Fibroblast of pulmonary artery (primary cell): ENCODE measurements around the gene GRK3.

Experiments
- DNase-seq: peaks from one replicate; pipeline ENCODE4 v3.0.0-alpha.2; 2010; ENCODE audit warnings: low read depth
- H3K4me3 ChIP-seq: replicated peaks from 2 replicates; pipeline ENCODE4 v1.5.1; 2011; ENCODE audit warnings: low read depth, mild to moderate bottlenecking, control low read depth, low read length, moderate library complexity
- TF ChIP-seq, protein P1 (sequence below): IDR thresholded peaks from 2 replicates; pipeline ENCODE4 v1.5.1; 2011; ENCODE audit warnings: mild to moderate bottlenecking, control low read depth, low read length, inconsistent platforms; ENCODE audit errors: missing control alignments

GRK3 gene

DNA sequence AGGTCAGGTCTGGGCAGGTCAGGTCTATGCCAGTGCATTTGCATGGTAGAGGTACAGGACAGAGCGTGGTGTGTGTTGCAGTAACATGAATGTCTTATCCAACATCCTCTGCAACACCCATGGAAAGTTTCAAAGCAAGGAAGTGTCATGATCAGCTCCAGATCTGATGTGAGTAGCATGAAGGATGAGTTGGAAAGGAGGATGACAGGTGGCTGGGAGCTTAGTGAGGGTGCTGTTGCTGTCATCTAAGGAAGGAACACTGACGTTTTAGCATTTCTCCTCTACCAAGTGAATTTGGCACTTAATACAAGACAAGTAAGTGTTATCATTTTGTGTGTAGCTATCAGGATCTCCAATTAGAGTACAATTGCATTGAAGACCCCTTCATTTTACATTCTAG lies 65.1 kb downstream of the GRK3 start:
- no peak for DNase-seq
- TF ChIP-seq, protein P1, sequence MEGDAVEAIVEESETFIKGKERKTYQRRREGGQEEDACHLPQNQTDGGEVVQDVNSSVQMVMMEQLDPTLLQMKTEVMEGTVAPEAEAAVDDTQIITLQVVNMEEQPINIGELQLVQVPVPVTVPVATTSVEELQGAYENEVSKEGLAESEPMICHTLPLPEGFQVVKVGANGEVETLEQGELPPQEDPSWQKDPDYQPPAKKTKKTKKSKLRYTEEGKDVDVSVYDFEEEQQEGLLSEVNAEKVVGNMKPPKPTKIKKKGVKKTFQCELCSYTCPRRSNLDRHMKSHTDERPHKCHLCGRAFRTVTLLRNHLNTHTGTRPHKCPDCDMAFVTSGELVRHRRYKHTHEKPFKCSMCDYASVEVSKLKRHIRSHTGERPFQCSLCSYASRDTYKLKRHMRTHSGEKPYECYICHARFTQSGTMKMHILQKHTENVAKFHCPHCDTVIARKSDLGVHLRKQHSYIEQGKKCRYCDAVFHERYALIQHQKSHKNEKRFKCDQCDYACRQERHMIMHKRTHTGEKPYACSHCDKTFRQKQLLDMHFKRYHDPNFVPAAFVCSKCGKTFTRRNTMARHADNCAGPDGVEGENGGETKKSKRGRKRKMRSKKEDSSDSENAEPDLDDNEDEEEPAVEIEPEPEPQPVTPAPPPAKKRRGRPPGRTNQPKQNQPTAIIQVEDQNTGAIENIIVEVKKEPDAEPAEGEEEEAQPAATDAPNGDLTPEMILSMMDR: no peak
- no peak overlapping the region for H3K4me3 ChIP-seq

DNA sequence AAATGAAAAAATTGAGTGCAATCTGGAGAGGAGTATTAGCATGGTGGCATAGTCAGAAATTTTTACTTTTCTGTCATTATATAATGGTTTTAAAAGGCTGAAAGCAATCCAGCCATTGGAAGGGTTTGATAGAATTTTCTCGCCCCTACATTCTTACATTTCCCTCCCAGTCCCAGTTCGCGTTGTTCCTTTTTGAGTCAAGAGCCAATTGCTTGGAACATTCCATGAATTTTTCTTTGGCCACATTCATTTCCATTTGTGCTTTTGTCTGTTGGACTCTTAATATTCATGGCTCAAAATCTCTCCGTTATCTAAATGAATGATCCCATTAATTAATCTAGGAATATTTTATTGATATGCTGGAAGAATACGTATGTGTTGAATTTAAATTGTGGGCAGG lies 66.0 kb downstream of the GRK3 start:
- DNase-seq: peak; percentile 21
- no peak overlapping the region for H3K4me3 ChIP-seq
- TF ChIP-seq, protein P1: no peak

DNA sequence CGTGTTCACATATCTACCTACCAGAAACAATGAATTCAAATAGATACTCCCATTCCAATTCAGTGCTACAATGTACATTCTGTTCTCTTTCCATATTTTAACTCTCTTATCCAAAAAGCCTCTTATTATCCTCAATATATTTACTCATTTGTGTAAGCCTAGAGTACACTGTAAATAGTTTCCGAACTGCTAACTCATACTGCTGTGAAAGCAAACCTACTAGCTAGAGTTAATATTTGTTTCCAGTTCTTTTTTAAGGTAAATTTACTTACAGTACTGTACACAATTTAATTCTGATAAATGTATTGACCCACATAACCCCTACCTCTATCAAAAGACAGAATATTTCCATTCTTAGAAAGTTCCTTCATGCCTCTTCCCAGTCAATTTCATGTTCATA lies 71.8 kb downstream of the GRK3 start:
- TF ChIP-seq, protein P1: no peak
- no peak for DNase-seq
- no peak overlapping the region for H3K4me3 ChIP-seq

DNA sequence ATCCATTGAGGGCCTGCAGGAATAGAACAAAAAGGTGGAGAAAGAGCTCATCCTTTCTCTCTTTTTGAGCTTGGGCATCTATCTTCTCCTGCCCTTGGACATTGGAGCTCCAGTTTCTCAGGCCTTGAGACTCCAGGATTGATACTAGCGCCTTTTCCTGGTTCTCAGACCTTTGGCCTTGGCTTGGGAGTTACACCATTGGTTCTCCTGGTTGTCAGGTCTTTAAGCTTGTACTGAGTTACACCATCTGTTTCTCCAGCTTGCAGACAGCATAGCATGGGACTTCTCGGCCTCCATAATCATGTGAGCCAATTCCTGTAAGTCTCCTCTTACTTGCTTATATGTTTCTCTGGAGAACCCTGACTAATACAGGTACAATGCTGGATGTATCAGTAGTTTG lies 72.6 kb downstream of the GRK3 start:
- peak; percentile 18 for DNase-seq
- TF ChIP-seq, protein P1: no peak
- no peak overlapping the region for H3K4me3 ChIP-seq

DNA sequence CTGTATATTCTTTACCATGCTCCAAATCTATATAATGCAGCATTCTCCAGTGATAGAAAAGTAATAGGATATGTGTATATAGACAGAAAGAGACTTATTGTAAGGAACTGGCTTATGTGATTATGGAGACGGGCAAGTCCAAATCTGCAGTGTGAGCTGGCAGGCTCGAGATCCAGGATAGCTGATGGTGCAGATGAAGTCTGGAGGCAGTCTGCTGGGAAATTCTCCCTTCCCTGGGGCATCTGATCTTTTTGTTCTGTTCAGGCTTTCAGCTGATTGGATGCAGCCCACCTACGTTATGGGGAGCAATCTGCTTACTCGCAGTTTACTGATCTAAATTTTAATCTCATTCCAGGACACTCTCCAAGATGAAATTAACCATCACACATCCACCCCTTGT lies 73.2 kb downstream of the GRK3 start:
- H3K4me3 ChIP-seq: no peak overlapping the region
- DNase-seq: no peak
- TF ChIP-seq, protein P1: no peak

DNA sequence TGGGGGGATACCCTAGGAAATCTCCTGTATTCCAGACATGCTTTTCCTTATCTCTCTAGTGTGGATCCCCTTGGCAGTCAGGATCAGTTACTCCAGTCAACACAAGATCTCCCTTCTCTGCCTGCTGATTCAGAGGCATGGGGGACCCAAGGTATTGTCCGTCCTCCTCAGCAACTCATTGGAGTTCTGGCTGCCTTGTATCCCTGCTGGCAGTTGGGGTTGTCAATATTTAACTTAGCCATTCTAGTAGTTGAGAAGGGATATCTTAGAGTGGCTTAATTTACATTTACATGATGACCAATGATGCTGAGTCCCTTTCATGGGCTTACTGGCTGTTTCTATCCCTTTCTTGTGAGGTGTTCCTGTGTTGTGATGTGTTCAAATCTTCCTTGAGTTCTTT lies 74.2 kb downstream of the GRK3 start:
- no peak for DNase-seq
- no peak overlapping the region for H3K4me3 ChIP-seq
- TF ChIP-seq, protein P1: no peak

DNA sequence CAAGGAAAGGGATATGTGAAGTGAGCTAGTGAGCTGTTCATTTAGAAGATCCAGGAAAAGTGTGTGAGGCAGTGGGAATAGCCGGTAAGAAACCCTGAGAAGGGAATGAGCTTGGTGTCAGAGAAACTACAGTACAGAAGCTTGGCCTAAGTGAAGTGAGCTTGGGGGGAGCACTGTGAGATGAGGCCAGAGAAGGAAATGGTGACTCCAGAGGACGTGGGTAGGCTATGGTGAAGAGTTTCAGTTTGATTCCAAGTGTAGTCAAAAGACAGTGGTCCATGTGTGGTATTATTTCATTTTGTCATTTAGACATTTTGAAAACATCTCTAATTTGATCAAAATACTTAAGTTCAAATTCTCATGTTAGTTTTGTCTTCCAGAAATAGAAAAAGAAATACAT lies 77.2 kb downstream of the GRK3 start:
- TF ChIP-seq, protein P1: no peak
- no peak overlapping the region for H3K4me3 ChIP-seq
- DNase-seq: no peak
